HepG2 (cell line): ENCODE results near the gene SIGLEC7. TPM values are rescaled to one million over a fixed set of nuclear protein-coding genes. Genes with fewer than 3 reads are reported as not detected.

Source experiments
- ATAC-seq: fragments of 200-7000 bp; cut with Tn5 transposase; 3 replicates; pipeline ENCODE4 v1.9.1; 2020; ENCODE audit warnings: mild to moderate bottlenecking, moderate library complexity
- BruUV-seq: library from RNA; stranded (reverse); fragments of 400-500 nt; replicated peaks from 2 replicates; lab custom pipeline; 2021; lab: Mats Ljungman, UMichigan
- CTCF ChIA-PET: fragments of 300-600 bp; formaldehyde crosslinking; extraction: SDS; loops from one replicate; lab custom pipeline; 2021; ENCODE audit warnings: low total read pairs, inconsistent platforms, low intra/inter-chr PET ratio; lab: Yijun Ruan, JAX
- POLR2A ChIA-PET: fragments of 350-600 bp; sonication (Branson Sonifier 250); formaldehyde crosslinking; loops from one replicate; lab custom pipeline; 2020; ENCODE audit warnings: antibody characterized with exemption, inconsistent platforms; lab: Yijun Ruan, JAX
- DNase-seq: peaks from one replicate; pipeline ENCODE4 v3.0.0-alpha.2; 2015; ENCODE audit warnings: low spot score
- FAIRE-seq: peaks from 3 replicates; lab custom pipeline; 2011; peaks lifted over from hg19 to GRCh38; lab: Jason Lieb, UNC
- H2AFZ ChIP-seq: one replicate; pipeline ENCODE4 v1.6.1; 2011; ENCODE audit warnings: low read length, inconsistent platforms
- H3K27ac ChIP-seq: fragments of 300-600 bp; 3 replicates; pipeline ENCODE4 v1.8.0; 2011; ENCODE audit warnings: mixed run types, mild to moderate bottlenecking, mixed read lengths, low read length, inconsistent platforms; ENCODE audit not compliant: insufficient read depth; ENCODE audit errors: extremely low read length
- H3K27me3 ChIP-seq, 2 experiments: fragments of 200-600 bp in 1 of 2; 2 replicates in 1 of 2; 3 replicates in 1 of 2; pipeline versions ENCODE4 v1.6.0 to v1.8.0; 2011; ENCODE audit warnings: low read length in 2 of 2, mild to moderate bottlenecking in 2 of 2, moderate library complexity in 2 of 2, inconsistent platforms in 1 of 2; ENCODE audit not compliant: insufficient read depth in 2 of 2, control insufficient read depth in 1 of 2
- H3K36me3 ChIP-seq, 2 experiments: fragments of 200-600 bp in 1 of 2; replicated peaks in 1 of 2; 2 replicates in 1 of 2; 3 replicates in 1 of 2; pipeline versions ENCODE4 v1.5.1 to v1.8.0; 2011; ENCODE audit warnings: low read length in 2 of 2, inconsistent platforms in 1 of 2; ENCODE audit not compliant: insufficient read depth in 2 of 2, control insufficient read depth in 1 of 2
- H3K4me1 ChIP-seq: 2 replicates; pipeline ENCODE4 v1.5.1; 2012; ENCODE audit warnings: low read length, inconsistent platforms; ENCODE audit not compliant: insufficient read depth
- H3K4me2 ChIP-seq: 2 replicates; pipeline ENCODE4 v1.6.0; 2011; ENCODE audit warnings: low read depth, low read length, inconsistent platforms
- H3K4me3 ChIP-seq, 3 experiments: fragments of 200-600 bp in 1 of 3; sonication (generic), shearing (Covaris generic) in 1 of 3; replicated peaks in 1 of 3; 2 replicates each; pipeline ENCODE4 v1.5.1; 2011 to 2016; ENCODE audit warnings: low read length in 3 of 3, inconsistent platforms in 2 of 3, low read depth in 2 of 3, mild to moderate bottlenecking in 2 of 3, control low read depth in 1 of 3, mixed read lengths in 1 of 3; ENCODE audit not compliant: insufficient read depth in 1 of 3
- H3K79me2 ChIP-seq: one replicate; pipeline ENCODE4 v1.6.1; 2011; ENCODE audit warnings: low read length, inconsistent platforms; ENCODE audit not compliant: insufficient read depth
- H3K9ac ChIP-seq: 2 replicates; pipeline ENCODE4 v1.6.0; 2011; ENCODE audit warnings: mild to moderate bottlenecking, low read depth, low read length, inconsistent platforms; ENCODE audit not compliant: insufficient read depth
- H3K9me3 ChIP-seq: 2 replicates; pipeline ENCODE4 v1.5.1; 2012; ENCODE audit warnings: mild to moderate bottlenecking, low read length
- H4K20me1 ChIP-seq: 2 replicates; pipeline ENCODE4 v1.6.0; 2011; ENCODE audit warnings: inconsistent platforms, mild to moderate bottlenecking, low read length, moderate library complexity; ENCODE audit not compliant: insufficient read depth
- EEA1 ChIP-seq: sonication (generic); formaldehyde crosslinking; IDR thresholded peaks from 2 replicates; pipeline ENCODE4 v1.5.1; 2020; ENCODE audit warnings: mild to moderate bottlenecking, missing genetic modification reagents, borderline replicate concordance
- HNF4G ChIP-seq, 2 experiments: sonication (generic) in 1 of 2; formaldehyde crosslinking in 1 of 2; IDR thresholded peaks; 2 replicates each; pipeline versions ENCODE4 v1.4.0 to v1.6.1; 2011 to 2020; ENCODE audit warnings: borderline replicate concordance in 2 of 2, low read depth in 2 of 2, mild to moderate bottlenecking in 2 of 2, low read length in 1 of 2, missing genetic modification reagents in 1 of 2, moderate library complexity in 1 of 2
- IRX3 ChIP-seq: sonication (generic); formaldehyde crosslinking; IDR thresholded peaks from 2 replicates; pipeline ENCODE4 v1.8.1; 2023; ENCODE audit warnings: mild to moderate bottlenecking, low read depth, missing genetic modification reagents, borderline replicate concordance
- KLF9 ChIP-seq: IDR thresholded peaks from 2 replicates; pipeline ENCODE4 v1.6.1; 2016; ENCODE audit warnings: low read depth
- MAZ ChIP-seq, 2 experiments: sonication (generic) in 1 of 2; formaldehyde crosslinking in 1 of 2; IDR thresholded peaks; 2 replicates each; pipeline versions ENCODE4 v1.5.0 to v1.6.1; 2012 to 2020; ENCODE audit warnings: low read depth in 2 of 2, mild to moderate bottlenecking in 2 of 2, borderline replicate concordance in 1 of 2, improper control_type of control experiment in 1 of 2, low read length in 1 of 2, missing genetic modification reagents in 1 of 2, moderate library complexity in 1 of 2
- NAIF1 ChIP-seq: sonication (generic); formaldehyde crosslinking; IDR thresholded peaks from 2 replicates; pipeline ENCODE4 v1.5.0; 2020; ENCODE audit warnings: mild to moderate bottlenecking, missing genetic modification reagents, borderline replicate concordance
- PHB2 ChIP-seq: fragments of 450-650 bp; IDR thresholded peaks from 2 replicates; pipeline ENCODE4 v1.6.1; 2018; ENCODE audit not compliant: partially characterized antibody
- SRSF9 ChIP-seq: fragments of 200-400 bp; formaldehyde crosslinking; IDR thresholded peaks from 2 replicates; pipeline ENCODE4 v1.6.1; 2018; ENCODE audit warnings: borderline replicate concordance, mild to moderate bottlenecking, low read depth, low read length; ENCODE audit not compliant: insufficient read depth, poor library complexity, severe bottlenecking
- TBP ChIP-seq: sonication (generic); formaldehyde crosslinking; IDR thresholded peaks from 2 replicates; pipeline ENCODE4 v1.5.0; 2020; ENCODE audit warnings: missing genetic modification reagents
- ZFP62 ChIP-seq: sonication (generic); formaldehyde crosslinking; IDR thresholded peaks from 2 replicates; pipeline ENCODE4 v1.4.0; 2020; ENCODE audit warnings: missing genetic modification reagents
- ZNF589 ChIP-seq: sonication (generic); formaldehyde crosslinking; conservative IDR thresholded peaks from 2 replicates; pipeline ENCODE4 v1.8.0; 2022; ENCODE audit warnings: mild to moderate bottlenecking, moderate library complexity, missing genetic modification reagents
- WGBS: methylation state at CpG from one replicate; pipeline ENCODE4 v1.1.6; 2017; ENCODE audit warnings: low lambda C conversion rate; 5-methylcytosine and 5-hydroxymethylcytosine counted together
- in situ Hi-C: cut with HindIII; loops from 2 replicates; pipeline ENCODE4 v1.10.0; 2017; ENCODE audit warnings: low pct_unique_long_range_greater_than_20kb; ENCODE audit not compliant: extremely low pct_ligation_motif_present
- intact Hi-C: fragments of 100-400 bp; cut with micrococcal nuclease; formaldehyde crosslinking; loops from one replicate; pipeline ENCODE4 v1.10.0; 2022; ENCODE audit not compliant: unreplicated experiment
- polyA plus RNA-seq, 8 experiments: library from polyadenylated mRNA; depleted of rRNA in 3 of 8; stranded (reverse) in 7 of 8; unstranded in 1 of 8; fragments of >200 nt; fragmentation: Illumina TruSeq in 4 of 8; extraction: Trizol in 4 of 8; gene quantifications; 2 replicates each; pipeline versions ENCODE4 v1.2.1 to v1.2.3, GENCODE V29; 2011 to 2016; ENCODE audit warnings: low read depth in 4 of 8, missing spikeins in 1 of 8, mixed read lengths in 1 of 8; ENCODE audit not compliant: insufficient read depth in 1 of 8
- total RNA-seq, 5 experiments: library from RNA; depleted of rRNA; stranded (reverse); fragments of >200 nt; fragmentation: Illumina TruSeq; extraction: Trizol; gene quantifications; 2 replicates each; pipeline ENCODE4 v1.2.3, GENCODE V29; 2016; ENCODE audit warnings: low read depth in 1 of 5
- TF ChIP-seq, protein P1 (sequence below): sonication (generic); formaldehyde crosslinking; IDR thresholded peaks from 2 replicates; pipeline ENCODE4 v1.5.0; 2020; ENCODE audit warnings: mild to moderate bottlenecking, missing genetic modification reagents
- TF ChIP-seq, protein P2 (sequence below): sonication (generic); formaldehyde crosslinking; IDR thresholded peaks from 2 replicates; pipeline ENCODE4 v1.5.0; 2020; ENCODE audit warnings: mild to moderate bottlenecking, missing genetic modification reagents, moderate library complexity
- TF ChIP-seq, protein P3 (sequence below): sonication (generic); formaldehyde crosslinking; IDR thresholded peaks from 2 replicates; pipeline ENCODE4 v1.4.0; 2020; ENCODE audit warnings: mild to moderate bottlenecking, missing genetic modification reagents
- TF ChIP-seq, protein P4 (sequence below), 2 experiments: sonication (generic) in 1 of 2; formaldehyde crosslinking in 1 of 2; IDR thresholded peaks; 2 replicates each; pipeline versions ENCODE4 v1.4.0 to v1.6.1; 2016 to 2020; ENCODE audit warnings: borderline replicate concordance in 1 of 2, low read depth in 1 of 2, mild to moderate bottlenecking in 1 of 2, missing genetic modification reagents in 1 of 2

Gene SIGLEC7
- total and polyA plus RNA-seq, 2 of the 13 experiments (the other 11 are each of a cell fraction or from before 2014, with no cell fraction given), result not detected

DNA sequence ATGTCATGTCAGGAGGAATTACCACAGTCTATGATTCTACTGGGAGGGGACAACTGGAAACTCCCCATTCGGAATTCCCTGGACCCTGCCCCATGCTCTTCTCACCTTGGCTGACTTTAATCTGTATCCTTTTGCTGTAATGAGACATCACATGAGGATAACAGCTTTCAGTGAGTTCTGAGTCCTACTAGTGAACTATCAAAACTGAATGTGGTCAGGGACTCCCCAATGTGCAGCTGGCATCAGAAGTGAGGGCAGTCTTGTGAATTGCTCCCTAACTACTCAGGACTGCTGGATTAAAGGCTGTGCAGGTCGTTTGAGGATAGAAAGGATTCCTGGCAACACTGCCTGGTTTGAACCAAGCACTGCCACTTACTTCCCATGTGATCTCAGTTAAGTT is 15.2 kb downstream of the SIGLEC7 start:
- H4K20me1 ChIP-seq, result no peaks in the 10 kb centered on the region
- CTCF ChIA-PET, result no interaction called here
- no peaks in the 10 kb centered on the region for H3K36me3 ChIP-seq
- DNase-seq (no peak), FAIRE-seq (no peak), ATAC-seq (no peak)
- intact Hi-C loops (no loop called here), in situ Hi-C loops (loop anchor here (10.0 kb wide), 1 partner anchor 108 kb away; no protein-coding TSS in a partner anchor)
- H3K9ac ChIP-seq, result no peak overlapping the region
- no peaks in the 10 kb centered on the region for H3K79me2 ChIP-seq
- no peak overlapping the region for H2AFZ ChIP-seq
- H3K4me2 ChIP-seq, result no peak overlapping the region
- no peak overlapping the region for H3K4me3 ChIP-seq
- WGBS, result 0% methylated on average over 2 of the region's 2 CpGs
- no TSS peak for BruUV-seq
- H3K9me3 ChIP-seq, result no peaks in the 10 kb centered on the region
- no peaks in the 10 kb centered on the region for H3K4me1 ChIP-seq
- POLR2A ChIA-PET, result no interaction called here
- H3K27me3 ChIP-seq, result peaks cover 2 to 12% of the 10 kb centered on the region in 2 experiments; a peak in 1 of 5 replicates
- no peak overlapping the region for H3K27ac ChIP-seq
- TF ChIP-seq NAIF1 (CRISPR knock-in tag) (no peak), KLF9 (no peak), EEA1 (CRISPR knock-in tag) (no peak), MAZ (IDR thresholded peaks at IDR 0.05; ENCODE audit: borderline replicate concordance, low read depth, low read length) (no peak), MAZ (CRISPR knock-in tag; IDR thresholded peaks at IDR 0.05; ENCODE audit: low read depth) (no peak), IRX3 (no peak), TBP (CRISPR knock-in tag) (no peak), PHB2 (no peak), ZFP62 (CRISPR knock-in tag) (no peak), SRSF9 (no peak), HNF4G (IDR thresholded peaks at IDR 0.05; ENCODE audit: borderline replicate concordance, low read depth, low read length) (no peak), HNF4G (CRISPR knock-in tag; IDR thresholded peaks at IDR 0.05; ENCODE audit: borderline replicate concordance, low read depth) (no peak), ZNF589 (CRISPR knock-in tag) (no peak)
- TF ChIP-seq, protein P1, sequence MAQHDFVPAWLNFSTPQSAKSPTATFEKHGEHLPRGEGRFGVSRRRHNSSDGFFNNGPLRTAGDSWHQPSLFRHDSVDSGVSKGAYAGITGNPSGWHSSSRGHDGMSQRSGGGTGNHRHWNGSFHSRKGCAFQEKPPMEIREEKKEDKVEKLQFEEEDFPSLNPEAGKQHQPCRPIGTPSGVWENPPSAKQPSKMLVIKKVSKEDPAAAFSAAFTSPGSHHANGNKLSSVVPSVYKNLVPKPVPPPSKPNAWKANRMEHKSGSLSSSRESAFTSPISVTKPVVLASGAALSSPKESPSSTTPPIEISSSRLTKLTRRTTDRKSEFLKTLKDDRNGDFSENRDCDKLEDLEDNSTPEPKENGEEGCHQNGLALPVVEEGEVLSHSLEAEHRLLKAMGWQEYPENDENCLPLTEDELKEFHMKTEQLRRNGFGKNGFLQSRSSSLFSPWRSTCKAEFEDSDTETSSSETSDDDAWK, result no peak
- TF ChIP-seq, protein P2, sequence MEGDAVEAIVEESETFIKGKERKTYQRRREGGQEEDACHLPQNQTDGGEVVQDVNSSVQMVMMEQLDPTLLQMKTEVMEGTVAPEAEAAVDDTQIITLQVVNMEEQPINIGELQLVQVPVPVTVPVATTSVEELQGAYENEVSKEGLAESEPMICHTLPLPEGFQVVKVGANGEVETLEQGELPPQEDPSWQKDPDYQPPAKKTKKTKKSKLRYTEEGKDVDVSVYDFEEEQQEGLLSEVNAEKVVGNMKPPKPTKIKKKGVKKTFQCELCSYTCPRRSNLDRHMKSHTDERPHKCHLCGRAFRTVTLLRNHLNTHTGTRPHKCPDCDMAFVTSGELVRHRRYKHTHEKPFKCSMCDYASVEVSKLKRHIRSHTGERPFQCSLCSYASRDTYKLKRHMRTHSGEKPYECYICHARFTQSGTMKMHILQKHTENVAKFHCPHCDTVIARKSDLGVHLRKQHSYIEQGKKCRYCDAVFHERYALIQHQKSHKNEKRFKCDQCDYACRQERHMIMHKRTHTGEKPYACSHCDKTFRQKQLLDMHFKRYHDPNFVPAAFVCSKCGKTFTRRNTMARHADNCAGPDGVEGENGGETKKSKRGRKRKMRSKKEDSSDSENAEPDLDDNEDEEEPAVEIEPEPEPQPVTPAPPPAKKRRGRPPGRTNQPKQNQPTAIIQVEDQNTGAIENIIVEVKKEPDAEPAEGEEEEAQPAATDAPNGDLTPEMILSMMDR (CRISPR knock-in tag), result no peak
- TF ChIP-seq, protein P3, sequence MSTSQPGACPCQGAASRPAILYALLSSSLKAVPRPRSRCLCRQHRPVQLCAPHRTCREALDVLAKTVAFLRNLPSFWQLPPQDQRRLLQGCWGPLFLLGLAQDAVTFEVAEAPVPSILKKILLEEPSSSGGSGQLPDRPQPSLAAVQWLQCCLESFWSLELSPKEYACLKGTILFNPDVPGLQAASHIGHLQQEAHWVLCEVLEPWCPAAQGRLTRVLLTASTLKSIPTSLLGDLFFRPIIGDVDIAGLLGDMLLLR (CRISPR knock-in tag), result no peak
- TF ChIP-seq, protein P4, sequence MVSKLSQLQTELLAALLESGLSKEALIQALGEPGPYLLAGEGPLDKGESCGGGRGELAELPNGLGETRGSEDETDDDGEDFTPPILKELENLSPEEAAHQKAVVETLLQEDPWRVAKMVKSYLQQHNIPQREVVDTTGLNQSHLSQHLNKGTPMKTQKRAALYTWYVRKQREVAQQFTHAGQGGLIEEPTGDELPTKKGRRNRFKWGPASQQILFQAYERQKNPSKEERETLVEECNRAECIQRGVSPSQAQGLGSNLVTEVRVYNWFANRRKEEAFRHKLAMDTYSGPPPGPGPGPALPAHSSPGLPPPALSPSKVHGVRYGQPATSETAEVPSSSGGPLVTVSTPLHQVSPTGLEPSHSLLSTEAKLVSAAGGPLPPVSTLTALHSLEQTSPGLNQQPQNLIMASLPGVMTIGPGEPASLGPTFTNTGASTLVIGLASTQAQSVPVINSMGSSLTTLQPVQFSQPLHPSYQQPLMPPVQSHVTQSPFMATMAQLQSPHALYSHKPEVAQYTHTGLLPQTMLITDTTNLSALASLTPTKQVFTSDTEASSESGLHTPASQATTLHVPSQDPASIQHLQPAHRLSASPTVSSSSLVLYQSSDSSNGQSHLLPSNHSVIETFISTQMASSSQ (IDR thresholded peaks at IDR 0.05; ENCODE audit: low read depth), result no peak
- TF ChIP-seq, protein P4 (CRISPR knock-in tag; IDR thresholded peaks at IDR 0.05; ENCODE audit: borderline replicate concordance), result no peak
